ENCODE data around the gene MRTFB. TPM values are rescaled to one million over a fixed set of nuclear protein-coding genes. Genes with fewer than 3 reads are reported as not detected.

Gene MRTFB
- total RNA-seq, 6 experiments from 2014 or later, result 15.7 to 23.9 (median 18.6) TPM

- ATAC-seq (peak in 2 of 4 donors; percentile 22 to 35), DNase-seq (peak in 1 of 3 donors; percentile 31)
- no peaks in the 10 kb centered on the region for H3K27me3 ChIP-seq
- no peaks in the 10 kb centered on the region for H3K4me1 ChIP-seq
- no peak overlapping the region for H3K27ac ChIP-seq
- TF ChIP-seq POLR2A (IDR thresholded peaks at IDR 0.05), result no peak
- TF ChIP-seq, protein P1, sequence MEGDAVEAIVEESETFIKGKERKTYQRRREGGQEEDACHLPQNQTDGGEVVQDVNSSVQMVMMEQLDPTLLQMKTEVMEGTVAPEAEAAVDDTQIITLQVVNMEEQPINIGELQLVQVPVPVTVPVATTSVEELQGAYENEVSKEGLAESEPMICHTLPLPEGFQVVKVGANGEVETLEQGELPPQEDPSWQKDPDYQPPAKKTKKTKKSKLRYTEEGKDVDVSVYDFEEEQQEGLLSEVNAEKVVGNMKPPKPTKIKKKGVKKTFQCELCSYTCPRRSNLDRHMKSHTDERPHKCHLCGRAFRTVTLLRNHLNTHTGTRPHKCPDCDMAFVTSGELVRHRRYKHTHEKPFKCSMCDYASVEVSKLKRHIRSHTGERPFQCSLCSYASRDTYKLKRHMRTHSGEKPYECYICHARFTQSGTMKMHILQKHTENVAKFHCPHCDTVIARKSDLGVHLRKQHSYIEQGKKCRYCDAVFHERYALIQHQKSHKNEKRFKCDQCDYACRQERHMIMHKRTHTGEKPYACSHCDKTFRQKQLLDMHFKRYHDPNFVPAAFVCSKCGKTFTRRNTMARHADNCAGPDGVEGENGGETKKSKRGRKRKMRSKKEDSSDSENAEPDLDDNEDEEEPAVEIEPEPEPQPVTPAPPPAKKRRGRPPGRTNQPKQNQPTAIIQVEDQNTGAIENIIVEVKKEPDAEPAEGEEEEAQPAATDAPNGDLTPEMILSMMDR (IDR thresholded peaks at IDR 0.05), result no peak
- intact Hi-C loops (cut with DNase I), result no loop called here
- H3K4me3 ChIP-seq, result no peak overlapping the region
- 67% methylated on average over 7 of the region's 10 CpGs for WGBS (ENCODE audit: insufficient coverage, low coverage, low lambda C conversion rate, missing lambda C conversion rate)
- peaks cover 0 to 8% (median 2%) of the 10 kb centered on the region in 4 donors for H3K9me3 ChIP-seq
- no peaks in the 10 kb centered on the region for H3K36me3 ChIP-seq
These were observed 221.1 kb downstream of the MRTFB start for GRCh38 chr16:14292051-14292825.

GRCh38 chr16:14296663-14297062 lies 225.5 kb downstream of the MRTFB start:
- Histone ChIP-seq H3K27ac (no peak overlapping the region), H3K27me3 (no peaks in the 10 kb centered on the region), H3K9me3 (no peaks in the 10 kb centered on the region), H3K4me1 (no peaks in the 10 kb centered on the region), H3K36me3 (no peaks in the 10 kb centered on the region), H3K4me3 (no peak overlapping the region)
- ATAC-seq (no peak), DNase-seq (no peak)
- TF ChIP-seq POLR2A (IDR thresholded peaks at IDR 0.05), result no peak
- TF ChIP-seq, protein P1 (IDR thresholded peaks at IDR 0.05), result no peak
- 94% methylated on average over 3 of the region's 3 CpGs for WGBS (ENCODE audit: insufficient coverage, low coverage, low lambda C conversion rate, missing lambda C conversion rate)
- intact Hi-C loops (cut with DNase I), result loop anchor here (5.0 kb wide), 2 partner anchors 231 to 236 kb away; no protein-coding TSS in a partner anchor

GRCh38 chr16:14298374-14299122 lies 227.4 kb downstream of the MRTFB start:
- H3K27ac ChIP-seq, result no peak overlapping the region
- ATAC-seq (no peak), DNase-seq (no peak)
- no peak for TF ChIP-seq POLR2A (IDR thresholded peaks at IDR 0.05)
- TF ChIP-seq, protein P1 (IDR thresholded peaks at IDR 0.05), result no peak
- no CpG with 5 or more reads among the region's 24 CpGs for WGBS (ENCODE audit: insufficient coverage, low coverage, low lambda C conversion rate, missing lambda C conversion rate)
- no peaks in the 10 kb centered on the region for H3K4me1 ChIP-seq
- H3K27me3 ChIP-seq, result no peaks in the 10 kb centered on the region
- H3K9me3 ChIP-seq, result no peaks in the 10 kb centered on the region
- H3K4me3 ChIP-seq, result no peak overlapping the region
- intact Hi-C loops (cut with DNase I), result loop anchor here (5.0 kb wide), 2 partner anchors 229 to 234 kb away; no protein-coding TSS in a partner anchor
- H3K36me3 ChIP-seq, result no peaks in the 10 kb centered on the region

DNA sequence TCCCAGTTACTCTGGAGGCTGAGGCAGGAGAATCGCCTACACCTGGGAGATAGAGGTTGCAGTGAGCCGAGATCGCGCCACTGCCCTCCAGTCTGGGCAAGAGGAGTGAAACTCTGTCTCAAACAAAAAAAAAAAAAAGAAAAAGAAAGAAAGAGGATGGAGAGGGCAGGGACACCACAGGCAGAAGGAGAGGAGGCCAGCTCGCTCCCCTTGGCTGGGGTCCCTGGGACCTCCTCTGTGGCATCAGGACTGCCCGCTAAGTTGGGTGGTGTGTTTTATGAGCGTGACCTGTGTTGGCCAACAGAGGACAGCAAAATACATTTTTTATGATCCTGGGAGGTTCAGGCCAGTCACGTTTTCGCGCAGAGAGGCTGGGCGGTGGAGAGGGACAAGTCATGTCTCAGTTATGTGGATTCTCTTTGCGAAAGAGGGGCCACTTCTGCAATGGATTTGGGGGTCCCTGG lies 229.6 kb downstream of the MRTFB start:
- 17% methylated on average over 11 of the region's 12 CpGs for WGBS (ENCODE audit: insufficient coverage, low coverage, low lambda C conversion rate, missing lambda C conversion rate)
- Histone ChIP-seq H3K9me3 (no peaks in the 10 kb centered on the region), H3K27ac (peak overlapping the region in 2 of 3 donors; percentile 71 to 79), H3K36me3 (no peaks in the 10 kb centered on the region), H3K4me1 (peaks cover 0 to 9% (median 4%) of the 10 kb centered on the region in 4 donors), H3K4me3 (peak overlapping the region; percentile 38 to 99 (median 59)), H3K27me3 (no peaks in the 10 kb centered on the region)
- intact Hi-C loops (cut with DNase I), result no loop called here
- TF ChIP-seq, protein P1 (IDR thresholded peaks at IDR 0.05), result peak; percentile 56 to 70 (median 66)
- no peak for TF ChIP-seq POLR2A (IDR thresholded peaks at IDR 0.05)
- ATAC-seq (peak; percentile 71 to 76 (median 73)), DNase-seq (peak; percentile 71 to 81 (median 79))
